ENCODE results near the gene SCOC. TPM values are rescaled to one million over a fixed set of nuclear protein-coding genes. Genes with fewer than 3 reads are reported as not detected.
"Not testable (repeated sequence)": the region's sequence is repeated elsewhere in the genome, so short reads cannot be mapped to it uniquely, and the experiment has no call there.

SCOC gene
- polyA plus RNA-seq, 12 donors = 30.9 to 68.6 (median 54.4) TPM; not detected in 1

DNA sequence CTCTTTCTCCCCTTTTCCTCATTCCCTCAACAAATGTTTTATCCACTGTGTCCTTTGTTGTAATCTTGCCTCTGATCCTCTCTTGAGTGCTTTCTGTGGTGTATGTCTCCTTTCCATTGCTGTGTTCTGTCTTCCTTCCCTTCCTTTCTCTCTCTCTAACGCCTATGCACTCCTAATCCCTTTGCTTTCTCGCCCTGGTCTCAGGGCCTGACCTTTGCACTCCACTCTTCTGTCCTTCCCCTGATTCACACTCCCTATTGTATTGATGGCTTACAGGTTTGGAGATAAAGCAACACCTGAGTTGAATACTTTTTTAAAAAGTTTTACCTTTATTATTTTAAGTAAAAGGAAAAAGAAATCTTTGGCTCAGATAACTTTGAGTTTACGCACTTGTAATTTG lies 15.6 kb upstream of the SCOC start:
- DNase-seq = no peak

DNA sequence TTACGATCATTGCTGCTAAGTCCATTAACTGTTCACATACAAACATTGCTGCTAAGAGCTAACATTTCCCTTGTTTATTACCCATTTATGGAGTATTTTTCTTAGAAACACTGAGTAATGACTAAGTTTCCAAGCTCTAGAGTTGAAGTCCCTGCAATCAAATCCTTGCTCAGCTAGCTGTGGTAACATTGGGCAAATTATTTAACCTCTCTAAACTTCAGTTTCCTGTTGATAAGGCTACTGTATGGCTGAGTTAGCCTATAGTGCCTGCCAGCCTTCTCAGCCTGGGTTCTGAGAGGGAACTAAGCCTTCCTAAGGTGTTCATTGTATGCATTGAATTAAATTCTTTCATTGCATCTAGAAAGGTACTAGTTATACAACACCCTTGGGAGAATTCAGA lies 15.2 kb upstream of the SCOC start:
- DNase-seq = no peak

DNA sequence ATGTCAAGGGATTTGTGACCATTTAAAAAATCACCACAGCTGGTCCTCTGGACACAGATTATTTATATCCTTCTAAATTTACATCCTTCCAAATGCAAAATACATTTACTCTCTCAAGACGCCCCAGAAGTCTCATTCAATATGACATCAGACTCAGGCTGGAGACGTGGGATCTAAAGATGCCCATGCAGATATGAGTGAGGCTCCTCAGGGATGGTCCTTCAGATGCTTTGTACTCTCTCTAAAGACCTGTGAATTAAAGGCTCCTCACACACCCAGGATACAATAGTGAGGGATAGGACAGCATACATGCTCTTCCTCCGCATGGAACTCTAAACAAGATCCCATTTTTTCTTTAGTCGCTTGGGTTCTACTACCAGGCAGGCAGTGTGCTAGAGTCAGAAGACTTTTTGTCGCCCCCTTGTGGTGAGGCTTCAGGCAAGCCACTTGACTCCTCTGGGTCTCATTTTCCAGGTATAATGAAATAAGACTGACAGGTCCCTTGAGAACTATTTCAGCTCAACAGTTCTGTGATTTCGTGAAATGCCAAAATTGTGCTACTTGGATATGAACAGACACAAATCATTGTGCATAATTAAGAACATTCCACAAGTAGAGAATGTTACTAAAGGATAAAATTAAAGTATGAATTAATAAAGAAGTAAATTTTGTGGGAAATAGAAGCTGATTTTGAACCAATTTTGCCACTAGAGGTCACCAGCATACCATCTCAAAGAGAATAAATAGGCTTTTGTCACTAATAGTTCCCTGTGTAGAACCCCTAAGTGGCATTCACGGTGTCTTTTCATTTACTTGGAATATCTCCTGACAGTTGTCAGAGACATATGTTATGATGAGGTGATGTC lies 13.7 kb upstream of the SCOC start:
- peak; percentile 52 for DNase-seq

DNA sequence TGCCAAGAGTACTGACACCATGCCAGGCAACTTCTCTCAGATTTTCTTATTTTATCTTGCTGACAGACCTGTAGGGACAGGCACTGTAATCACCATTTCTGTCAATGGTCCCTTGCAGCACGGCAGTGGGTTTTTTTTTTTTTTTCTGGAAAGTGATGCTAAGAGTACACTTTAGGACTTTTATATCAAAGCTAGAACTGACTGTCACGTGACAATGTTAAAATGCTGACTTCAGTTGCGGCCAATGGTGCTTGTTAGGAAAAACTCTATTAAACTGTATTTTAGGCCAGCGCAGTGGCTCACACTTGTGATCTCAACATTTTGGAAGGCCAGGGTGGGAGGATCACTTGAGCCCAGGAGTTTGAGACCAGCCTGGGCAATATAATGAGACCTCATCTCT lies 12.3 kb upstream of the SCOC start:
- no peak for DNase-seq

DNA sequence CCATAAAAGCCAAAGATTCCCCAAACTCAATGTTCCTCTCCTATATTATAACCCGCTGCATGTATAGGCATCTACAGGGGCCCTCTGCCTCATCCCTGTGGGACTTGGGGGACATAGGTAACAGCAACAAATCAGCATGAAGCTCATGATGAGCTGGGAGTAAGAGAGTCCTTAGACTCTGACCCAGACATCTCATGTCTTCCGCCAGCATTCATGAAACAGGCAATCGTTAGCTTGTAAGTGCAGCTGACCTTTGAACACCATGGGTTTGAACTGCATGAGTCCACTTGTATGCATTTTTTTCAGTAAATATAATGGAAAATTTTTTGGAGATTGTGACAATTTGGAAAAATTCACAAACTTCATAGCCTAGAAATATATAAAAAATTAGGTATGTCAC lies 10.4 kb upstream of the SCOC start:
- no peak for DNase-seq

DNA sequence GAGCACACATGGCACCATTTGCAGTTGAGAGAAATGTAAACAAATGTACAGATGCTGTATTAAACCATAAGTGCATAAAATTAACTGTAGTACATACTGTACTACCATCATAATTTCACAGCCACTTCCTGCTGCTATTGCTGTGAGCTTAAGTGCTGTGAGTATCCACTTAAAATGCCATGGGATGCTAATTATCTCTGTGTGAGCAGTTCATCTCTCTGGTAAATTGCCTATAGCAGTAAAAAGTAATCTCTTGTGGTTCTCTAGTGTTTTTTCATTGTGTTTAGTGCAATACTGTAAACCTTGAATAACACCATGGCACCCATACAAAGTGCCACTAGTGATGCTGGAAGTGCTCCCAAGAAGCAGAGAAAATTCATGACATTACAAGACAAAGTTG lies 9.9 kb upstream of the SCOC start:
- no peak for DNase-seq

DNA sequence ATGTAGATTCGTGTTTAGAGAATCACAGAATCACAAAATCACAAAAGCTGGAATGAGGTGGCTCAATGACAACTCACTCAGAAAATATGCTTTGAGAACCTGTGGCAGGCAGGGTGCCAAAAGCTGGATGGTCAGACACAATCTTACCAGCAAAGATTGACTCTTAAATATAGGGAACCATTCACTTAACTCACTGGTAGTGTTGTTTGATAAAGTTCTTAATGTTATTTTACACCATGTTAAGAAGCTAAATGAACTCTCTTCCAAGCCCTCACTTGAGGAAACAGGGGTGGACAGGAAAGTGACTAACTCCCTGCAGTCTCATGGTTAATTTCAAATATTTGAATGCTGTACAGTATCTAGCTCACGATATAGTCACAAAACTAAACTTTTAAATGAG lies 5.7 kb upstream of the SCOC start:
- no peak for DNase-seq

DNA sequence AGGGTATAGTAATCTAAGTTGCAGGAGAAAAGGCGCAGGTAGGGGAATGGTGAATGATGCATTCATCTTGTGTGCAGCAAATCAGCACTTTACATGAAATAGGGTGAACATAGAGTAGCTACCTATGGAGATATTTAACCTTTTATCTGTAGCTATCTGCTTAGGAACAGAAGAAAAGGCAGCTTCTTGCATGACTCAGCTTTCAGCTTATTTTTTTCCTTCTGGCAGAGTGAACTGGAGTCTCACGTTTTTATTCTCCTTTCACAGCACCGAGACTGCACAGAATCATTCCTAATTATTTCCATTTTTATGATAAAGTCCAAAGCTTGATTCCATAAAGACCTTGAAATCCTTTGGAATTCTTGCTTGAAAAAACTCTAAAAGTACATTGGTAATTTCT lies 4.8 kb upstream of the SCOC start:
- no peak for DNase-seq

DNA sequence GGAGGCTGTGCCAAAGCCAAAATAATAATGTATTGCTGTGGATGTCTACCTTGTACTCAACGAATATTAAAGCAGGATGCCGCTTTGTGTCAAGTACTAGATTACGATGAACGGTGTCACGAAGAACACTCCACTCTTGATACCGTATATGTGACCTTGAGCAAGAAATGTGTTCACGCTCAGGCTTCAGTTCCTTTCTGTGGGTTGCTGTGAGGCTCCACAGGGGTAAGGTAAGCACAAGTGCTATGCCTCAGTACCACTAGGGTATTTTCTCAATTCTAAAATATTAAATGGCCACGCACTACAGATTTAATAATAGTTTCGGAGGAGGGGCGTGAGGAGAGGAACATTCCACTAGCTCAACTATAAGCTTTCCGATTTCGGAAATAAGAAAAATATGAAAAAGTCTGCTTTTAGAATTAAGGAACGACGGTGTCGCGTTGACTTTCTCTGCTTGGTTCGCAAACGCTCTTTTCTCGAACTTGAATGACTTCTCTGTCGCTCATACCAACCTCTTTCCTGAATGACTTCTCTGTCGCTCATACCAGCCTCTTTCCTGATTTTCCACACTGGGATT lies 607 bp upstream of the SCOC start:
- no peak for DNase-seq

DNA sequence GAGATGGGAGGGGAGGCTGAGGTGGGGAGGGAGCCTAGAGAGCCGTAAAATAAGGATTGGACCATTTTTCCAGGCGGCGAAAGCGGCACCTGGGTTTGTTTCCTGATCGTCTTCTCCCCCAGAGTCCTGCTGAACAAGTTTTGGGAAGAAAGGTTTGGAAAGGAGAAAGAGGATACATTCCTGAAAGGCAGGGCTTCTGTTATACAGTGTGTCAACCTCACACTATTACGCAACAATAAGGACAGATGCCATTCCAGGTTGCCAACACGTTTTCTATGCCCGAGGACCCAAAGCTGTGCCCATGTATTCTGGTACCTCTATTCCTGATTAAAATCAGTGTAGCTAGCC lies 658 bp downstream of the SCOC start:
- DNase-seq = no peak

DNA sequence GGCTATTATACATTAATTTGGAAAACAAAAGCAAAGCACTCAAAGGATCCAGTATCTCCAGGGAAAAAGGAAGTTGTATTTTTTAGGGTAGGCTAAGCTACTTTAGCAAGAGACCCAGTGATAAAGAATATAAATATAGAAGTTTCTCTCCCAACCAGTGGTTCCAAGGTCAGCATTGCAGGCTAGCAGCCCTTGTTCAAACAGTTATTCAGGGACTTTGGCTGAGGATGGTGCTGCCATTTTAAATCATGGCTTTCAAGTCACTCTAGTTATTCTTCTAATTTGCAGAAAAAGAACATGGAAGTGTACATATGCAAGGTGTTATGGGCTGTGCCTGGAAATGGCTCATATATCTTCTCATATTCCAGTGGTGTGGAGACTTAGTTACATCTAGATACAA lies 9.3 kb downstream of the SCOC start:
- no peak for DNase-seq

DNA sequence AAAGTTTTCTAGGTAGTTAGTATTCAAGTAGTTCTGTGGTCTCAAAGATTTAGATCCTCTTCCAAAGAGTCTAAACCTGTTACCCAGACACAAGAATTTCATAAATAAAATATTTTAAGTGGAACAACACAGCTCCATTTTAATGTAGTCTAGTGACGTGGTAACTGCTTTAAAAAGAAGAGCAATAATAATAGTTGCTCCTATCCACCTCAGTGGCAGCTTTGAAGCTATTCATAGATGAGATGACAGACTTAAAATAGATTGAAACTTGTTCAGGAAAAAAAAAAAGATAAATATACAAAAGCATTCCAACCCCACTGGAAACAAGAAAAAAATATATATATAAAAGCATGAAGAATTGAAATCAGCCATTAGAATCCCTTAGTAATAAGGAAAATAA lies 14.6 kb downstream of the SCOC start:
- DNase-seq = no peak

DNA sequence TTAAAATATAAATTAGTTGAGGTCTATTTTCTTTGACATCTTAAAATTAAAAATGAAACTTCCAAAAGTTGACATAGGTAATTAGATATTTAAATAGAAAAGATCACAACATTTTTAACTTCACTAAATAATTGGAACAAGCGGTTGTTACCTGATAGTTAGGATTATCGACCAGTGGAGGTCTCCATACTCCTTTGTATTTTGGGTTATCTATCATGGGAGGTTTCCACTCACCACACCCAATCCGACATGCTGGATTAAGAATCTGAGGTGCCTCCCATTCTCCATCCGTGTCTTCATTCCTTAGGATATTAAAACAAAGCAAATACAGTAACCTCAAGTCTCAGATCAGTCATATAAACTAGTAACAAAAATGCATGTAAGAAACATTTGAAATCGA lies 22.2 kb downstream of the SCOC start:
- DNase-seq = no peak

DNA sequence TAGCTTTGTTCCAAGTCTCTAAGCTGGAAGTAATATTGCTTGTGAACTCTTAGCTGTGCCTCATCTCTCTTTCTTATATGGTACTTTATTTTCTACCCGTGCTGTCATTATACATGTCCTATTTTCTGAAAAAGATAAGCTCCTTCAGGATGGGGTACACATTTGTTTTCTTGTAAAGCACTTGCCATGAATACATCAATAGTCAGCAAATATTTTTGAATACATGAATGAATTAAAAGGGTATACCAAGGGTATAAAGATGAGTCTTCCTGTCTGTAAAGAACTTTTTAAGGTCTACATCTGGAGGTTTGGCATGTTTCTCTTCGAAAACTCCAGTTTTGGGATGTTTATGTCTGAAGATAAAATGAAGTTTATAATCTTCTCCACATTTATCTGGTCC lies 26.7 kb downstream of the SCOC start:
- DNase-seq = no peak

DNA sequence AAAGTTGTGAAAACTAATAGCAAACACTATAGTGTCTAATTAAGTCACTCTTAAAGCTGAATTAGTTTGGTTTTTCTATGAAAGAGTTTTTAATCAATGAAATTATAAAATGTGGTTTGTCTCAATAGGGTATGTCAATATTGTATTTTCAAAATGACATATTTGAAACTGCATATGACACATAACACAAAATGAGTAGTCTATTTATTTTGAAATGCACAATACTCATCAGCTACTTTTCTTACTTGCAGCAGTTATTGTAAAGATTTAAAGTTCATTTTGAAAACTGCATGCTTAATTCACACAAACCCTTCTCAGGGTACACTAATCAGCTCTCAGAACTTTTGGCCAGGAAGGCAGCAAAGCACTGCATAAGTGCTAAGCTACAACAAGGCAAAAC lies 32.8 kb downstream of the SCOC start:
- DNase-seq = no peak

DNA sequence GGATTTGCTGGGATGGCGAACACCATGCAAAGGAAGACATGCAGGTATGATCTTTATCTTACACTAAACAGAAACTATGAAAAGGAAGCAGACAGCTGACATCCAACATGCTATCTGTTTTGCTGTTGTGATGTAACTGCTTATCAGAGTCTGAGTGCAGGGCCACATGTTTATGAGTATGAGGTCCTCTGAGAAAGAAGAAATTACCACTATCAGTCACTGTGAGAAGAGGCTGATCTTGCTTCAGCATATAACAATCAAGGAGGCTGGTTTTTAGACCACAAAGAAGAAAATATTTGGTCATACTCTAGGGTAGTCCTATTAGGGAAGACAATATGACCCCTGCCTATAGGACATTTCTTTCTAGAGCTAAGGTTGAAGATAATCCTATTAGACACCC lies 35.5 kb downstream of the SCOC start:
- no peak for DNase-seq

DNA sequence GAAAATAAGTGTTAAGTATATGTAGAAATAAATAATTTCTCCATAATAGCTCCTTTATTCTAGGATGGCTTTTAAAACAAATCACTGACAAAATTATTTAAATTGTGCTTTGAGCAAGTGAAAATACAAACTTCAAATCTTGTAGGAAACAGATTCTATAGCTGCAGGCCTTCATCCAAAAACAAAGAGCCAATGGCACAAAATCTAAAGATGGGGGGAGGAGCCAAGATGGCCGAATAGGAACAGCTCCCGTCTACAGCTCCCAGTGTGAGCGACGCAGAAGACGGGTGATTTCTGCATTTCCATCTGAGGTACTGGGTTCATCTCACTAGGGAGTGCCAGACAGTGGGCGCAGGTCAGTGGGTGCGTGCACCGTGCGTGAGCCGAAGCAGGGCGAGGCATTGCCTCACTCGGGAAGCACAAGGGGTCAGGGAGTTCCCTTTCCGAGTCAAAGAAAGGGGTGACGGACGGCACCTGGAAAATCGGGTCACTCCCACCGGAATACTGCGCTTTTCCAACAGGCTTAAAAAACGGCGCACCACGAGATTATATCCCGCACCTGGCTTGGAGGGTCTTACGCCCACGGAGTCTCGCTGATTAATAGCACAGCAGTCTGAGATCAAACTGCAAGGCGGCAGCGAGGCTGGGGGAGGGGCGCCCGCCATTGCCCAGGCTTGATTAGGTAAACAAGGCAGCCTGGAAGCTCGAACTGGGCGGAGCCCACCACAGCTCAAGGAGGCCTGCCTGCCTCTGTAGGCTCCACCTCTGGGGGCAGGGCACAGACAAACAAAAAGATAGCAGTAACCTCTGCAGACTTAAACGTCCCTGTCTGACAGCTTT lies 39.9 kb downstream of the SCOC start:
- DNase-seq = not testable (repeated sequence)

DNA sequence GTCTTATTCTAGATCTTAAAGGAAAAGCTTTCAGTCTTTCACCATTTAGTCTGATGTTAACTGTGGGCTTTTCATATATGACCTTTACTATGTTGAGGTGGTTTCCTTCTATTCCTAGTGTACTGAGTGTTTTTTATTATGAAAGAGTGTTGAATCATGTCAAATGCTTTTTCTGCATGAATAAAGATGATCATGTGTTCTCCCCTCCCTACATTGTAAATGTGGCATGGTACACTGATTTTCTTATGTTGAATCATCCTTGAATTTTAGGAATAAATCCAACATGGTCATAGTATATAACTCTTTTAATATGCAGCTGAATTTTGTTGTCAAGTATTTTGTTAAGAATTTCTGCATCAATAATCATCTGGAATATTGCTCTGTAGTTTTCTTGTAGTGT lies 49.7 kb downstream of the SCOC start:
- DNase-seq = no peak

DNA sequence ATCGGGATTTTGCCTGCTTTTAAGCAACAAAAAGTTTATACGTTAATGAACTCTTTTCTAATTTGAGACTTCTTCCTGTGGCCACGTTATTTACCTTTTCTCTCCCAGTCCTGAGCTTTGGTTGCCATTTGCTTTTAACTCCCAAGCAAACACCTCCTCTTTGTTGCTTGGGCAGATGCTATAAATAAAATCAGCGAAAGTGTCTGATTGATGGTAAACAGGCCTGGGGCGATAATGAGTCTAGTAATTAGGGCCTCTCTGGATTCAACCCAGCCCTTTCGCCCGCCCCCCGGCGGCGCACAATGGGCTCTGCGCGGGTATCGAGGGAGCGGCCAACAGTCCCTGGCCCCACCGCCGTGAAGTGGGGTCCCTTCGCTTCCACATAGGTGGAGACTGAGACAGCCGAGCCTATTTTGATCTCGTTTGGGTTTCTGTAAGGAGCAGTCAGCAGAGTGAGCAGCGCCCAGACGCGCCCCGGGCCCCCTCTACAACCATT lies 53.2 kb downstream of the SCOC start:
- DNase-seq = no peak

DNA sequence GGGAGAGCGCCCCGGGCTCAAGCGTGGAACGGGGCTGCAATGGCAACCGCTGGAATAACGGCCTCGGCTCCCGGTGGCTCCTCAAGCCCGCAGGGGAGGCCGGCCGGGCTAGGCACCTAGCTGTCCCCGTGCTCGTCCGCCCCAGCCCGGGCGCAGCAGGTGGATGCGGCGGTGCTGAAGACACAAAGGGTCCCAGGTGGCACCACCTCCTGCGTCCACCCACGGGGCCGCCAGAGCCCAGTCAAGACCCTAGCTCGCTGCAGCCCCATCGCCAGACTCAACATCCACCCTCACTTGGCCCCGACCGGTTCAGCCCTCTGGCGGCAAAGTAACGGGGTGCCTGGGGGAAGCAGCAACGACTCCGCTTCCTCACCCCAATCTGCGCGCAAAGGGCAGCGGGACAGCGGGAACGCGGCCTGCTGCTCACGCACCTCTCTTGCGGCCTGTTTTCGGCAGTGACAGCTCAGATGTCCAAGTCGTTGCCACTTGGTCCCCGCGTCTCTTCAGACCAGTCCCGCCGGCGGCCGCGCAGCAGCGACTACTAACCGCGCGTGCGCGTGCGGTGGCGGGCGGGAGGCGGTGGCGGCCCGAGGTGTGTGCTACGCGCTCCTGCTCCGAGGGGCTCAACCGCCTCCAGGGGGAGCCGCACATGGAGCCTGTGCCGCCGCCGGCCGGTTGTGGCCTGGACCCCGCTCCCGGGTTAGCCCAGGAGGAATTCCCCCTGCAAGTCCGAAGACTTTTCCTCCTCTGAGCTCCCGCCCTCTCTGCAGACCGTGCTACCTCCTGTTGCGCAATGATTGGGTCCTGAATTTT lies 53.9 kb downstream of the SCOC start, which contains the start of gene CLGN:
CLGN (minus strand) TSS at position 543 of the 813 bp plus-strand sequence. CDS start 14,570 bp downstream, outside the sequence.
- peak; percentile 54 for DNase-seq

DNA sequence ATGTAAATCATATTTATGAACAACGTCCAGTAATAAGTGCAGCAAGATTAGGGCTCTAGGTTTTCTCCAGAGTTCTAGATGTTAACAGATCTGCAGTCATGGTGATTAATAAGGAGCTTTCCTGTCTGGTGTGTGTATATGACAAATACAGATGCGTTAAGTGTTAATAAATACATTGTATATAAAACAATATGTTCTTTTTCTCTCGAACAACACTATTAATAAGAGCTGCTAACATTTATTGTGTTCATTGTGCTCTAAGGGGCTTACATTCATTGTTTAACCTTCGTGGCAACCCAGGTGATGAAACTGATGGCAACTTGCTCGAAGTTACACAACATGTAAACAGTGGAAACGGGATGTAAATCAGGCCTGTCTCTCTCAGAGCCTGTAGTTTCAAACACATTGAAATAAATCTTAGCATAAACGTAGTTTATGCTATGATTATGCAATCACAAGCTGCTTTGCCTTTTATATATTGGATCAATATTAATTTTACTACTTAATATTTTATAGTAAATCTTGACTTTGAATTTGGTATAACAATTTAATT lies 54.5 kb downstream of the SCOC start:
- DNase-seq = no peak

All from muscle of arm (tissue), 12 donors.